ENCODE measurements around the gene ARVCF. TPM values are rescaled to one million over a fixed set of nuclear protein-coding genes. Genes with fewer than 3 reads are reported as not detected.
A peak's percentile ranks its signal among the peaks of the same experiment; 100 is the strongest.

The ARVCF gene
- total and polyA plus RNA-seq, 9 of the 15 experiments (the other 6 are each of a cell fraction or from before 2014, with no cell fraction given), result 0.03 to 97.4 (median 15.6) TPM

- TF ChIP-seq, protein P1, sequence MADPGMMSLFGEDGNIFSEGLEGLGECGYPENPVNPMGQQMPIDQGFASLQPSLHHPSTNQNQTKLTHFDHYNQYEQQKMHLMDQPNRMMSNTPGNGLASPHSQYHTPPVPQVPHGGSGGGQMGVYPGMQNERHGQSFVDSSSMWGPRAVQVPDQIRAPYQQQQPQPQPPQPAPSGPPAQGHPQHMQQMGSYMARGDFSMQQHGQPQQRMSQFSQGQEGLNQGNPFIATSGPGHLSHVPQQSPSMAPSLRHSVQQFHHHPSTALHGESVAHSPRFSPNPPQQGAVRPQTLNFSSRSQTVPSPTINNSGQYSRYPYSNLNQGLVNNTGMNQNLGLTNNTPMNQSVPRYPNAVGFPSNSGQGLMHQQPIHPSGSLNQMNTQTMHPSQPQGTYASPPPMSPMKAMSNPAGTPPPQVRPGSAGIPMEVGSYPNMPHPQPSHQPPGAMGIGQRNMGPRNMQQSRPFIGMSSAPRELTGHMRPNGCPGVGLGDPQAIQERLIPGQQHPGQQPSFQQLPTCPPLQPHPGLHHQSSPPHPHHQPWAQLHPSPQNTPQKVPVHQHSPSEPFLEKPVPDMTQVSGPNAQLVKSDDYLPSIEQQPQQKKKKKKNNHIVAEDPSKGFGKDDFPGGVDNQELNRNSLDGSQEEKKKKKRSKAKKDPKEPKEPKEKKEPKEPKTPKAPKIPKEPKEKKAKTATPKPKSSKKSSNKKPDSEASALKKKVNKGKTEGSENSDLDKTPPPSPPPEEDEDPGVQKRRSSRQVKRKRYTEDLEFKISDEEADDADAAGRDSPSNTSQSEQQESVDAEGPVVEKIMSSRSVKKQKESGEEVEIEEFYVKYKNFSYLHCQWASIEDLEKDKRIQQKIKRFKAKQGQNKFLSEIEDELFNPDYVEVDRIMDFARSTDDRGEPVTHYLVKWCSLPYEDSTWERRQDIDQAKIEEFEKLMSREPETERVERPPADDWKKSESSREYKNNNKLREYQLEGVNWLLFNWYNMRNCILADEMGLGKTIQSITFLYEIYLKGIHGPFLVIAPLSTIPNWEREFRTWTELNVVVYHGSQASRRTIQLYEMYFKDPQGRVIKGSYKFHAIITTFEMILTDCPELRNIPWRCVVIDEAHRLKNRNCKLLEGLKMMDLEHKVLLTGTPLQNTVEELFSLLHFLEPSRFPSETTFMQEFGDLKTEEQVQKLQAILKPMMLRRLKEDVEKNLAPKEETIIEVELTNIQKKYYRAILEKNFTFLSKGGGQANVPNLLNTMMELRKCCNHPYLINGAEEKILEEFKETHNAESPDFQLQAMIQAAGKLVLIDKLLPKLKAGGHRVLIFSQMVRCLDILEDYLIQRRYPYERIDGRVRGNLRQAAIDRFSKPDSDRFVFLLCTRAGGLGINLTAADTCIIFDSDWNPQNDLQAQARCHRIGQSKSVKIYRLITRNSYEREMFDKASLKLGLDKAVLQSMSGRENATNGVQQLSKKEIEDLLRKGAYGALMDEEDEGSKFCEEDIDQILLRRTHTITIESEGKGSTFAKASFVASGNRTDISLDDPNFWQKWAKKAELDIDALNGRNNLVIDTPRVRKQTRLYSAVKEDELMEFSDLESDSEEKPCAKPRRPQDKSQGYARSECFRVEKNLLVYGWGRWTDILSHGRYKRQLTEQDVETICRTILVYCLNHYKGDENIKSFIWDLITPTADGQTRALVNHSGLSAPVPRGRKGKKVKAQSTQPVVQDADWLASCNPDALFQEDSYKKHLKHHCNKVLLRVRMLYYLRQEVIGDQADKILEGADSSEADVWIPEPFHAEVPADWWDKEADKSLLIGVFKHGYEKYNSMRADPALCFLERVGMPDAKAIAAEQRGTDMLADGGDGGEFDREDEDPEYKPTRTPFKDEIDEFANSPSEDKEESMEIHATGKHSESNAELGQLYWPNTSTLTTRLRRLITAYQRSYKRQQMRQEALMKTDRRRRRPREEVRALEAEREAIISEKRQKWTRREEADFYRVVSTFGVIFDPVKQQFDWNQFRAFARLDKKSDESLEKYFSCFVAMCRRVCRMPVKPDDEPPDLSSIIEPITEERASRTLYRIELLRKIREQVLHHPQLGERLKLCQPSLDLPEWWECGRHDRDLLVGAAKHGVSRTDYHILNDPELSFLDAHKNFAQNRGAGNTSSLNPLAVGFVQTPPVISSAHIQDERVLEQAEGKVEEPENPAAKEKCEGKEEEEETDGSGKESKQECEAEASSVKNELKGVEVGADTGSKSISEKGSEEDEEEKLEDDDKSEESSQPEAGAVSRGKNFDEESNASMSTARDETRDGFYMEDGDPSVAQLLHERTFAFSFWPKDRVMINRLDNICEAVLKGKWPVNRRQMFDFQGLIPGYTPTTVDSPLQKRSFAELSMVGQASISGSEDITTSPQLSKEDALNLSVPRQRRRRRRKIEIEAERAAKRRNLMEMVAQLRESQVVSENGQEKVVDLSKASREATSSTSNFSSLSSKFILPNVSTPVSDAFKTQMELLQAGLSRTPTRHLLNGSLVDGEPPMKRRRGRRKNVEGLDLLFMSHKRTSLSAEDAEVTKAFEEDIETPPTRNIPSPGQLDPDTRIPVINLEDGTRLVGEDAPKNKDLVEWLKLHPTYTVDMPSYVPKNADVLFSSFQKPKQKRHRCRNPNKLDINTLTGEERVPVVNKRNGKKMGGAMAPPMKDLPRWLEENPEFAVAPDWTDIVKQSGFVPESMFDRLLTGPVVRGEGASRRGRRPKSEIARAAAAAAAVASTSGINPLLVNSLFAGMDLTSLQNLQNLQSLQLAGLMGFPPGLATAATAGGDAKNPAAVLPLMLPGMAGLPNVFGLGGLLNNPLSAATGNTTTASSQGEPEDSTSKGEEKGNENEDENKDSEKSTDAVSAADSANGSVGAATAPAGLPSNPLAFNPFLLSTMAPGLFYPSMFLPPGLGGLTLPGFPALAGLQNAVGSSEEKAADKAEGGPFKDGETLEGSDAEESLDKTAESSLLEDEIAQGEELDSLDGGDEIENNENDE (IDR thresholded peaks at IDR 0.05; ENCODE audit: low read depth, low read length), result peak; percentile 36
- TF ChIP-seq SNRNP70 (optimal IDR thresholded peaks at IDR 0.05; ENCODE audit: low read depth, low read length) (no peak), THAP12 (CRISPR knock-in tag; IDR thresholded peaks at IDR 0.05) (peak; percentile 9; the same call in 1 of the 2 replicates)
These were observed 6.5 kb upstream of the ARVCF start (continued) for GRCh38 chr22:20022978-20023613.

Data from K562 (cell line).